Gastrocnemius medialis (tissue), 4 donors: Measurements from ENCODE around the gene NFX1.

Source experiments
- POLR2A ChIP-seq, 2 donors: fragments of 450-650 bp; IDR thresholded peaks; one replicate each; pipeline ENCODE4 v1.6.1; 2017; ENCODE audit warnings: antibody characterized with exemption in 2 of 2, mild to moderate bottlenecking in 2 of 2, moderate library complexity in 2 of 2
- TF ChIP-seq, protein P1 (sequence below), 5 experiments: fragments of 450-650 bp in 3 of 5; fragments of 200-600 bp in 2 of 5; sonication (generic) in 2 of 5; IDR thresholded peaks in 4 of 5; conservative IDR thresholded peaks in 1 of 5; 1 replicate in 4 of 5; 2 replicates in 1 of 5; pipeline ENCODE4 v1.5.1; 2016 to 2019; ENCODE audit warnings: antibody characterized with exemption in 5 of 5, mild to moderate bottlenecking in 3 of 5, moderate library complexity in 3 of 5

DNA sequence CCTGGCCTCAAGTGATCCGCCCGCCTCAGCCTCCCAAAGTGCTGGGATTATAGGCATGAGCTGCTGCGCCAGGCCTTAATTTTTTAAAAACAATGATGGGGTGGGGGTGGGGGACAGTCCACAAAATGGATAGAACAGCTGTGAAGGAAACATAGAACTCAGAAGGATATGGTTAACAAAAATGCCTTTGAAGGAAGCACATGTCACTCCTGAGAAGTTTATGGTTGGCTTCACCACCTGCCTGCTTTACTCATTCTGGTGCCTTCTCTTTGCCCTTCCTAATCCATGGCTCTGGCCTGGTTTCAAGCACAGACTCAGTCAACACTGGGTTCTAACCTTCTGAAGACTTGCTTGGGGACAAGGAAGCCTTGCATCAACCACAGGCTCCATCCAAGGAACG, 36.1 kb upstream of the NFX1 start:
- TF ChIP-seq, protein P1, sequence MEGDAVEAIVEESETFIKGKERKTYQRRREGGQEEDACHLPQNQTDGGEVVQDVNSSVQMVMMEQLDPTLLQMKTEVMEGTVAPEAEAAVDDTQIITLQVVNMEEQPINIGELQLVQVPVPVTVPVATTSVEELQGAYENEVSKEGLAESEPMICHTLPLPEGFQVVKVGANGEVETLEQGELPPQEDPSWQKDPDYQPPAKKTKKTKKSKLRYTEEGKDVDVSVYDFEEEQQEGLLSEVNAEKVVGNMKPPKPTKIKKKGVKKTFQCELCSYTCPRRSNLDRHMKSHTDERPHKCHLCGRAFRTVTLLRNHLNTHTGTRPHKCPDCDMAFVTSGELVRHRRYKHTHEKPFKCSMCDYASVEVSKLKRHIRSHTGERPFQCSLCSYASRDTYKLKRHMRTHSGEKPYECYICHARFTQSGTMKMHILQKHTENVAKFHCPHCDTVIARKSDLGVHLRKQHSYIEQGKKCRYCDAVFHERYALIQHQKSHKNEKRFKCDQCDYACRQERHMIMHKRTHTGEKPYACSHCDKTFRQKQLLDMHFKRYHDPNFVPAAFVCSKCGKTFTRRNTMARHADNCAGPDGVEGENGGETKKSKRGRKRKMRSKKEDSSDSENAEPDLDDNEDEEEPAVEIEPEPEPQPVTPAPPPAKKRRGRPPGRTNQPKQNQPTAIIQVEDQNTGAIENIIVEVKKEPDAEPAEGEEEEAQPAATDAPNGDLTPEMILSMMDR (IDR thresholded peaks at IDR 0.05 in 4 of 5, conservative IDR thresholded peaks at IDR 0.05 in 1 of 5): no peak
- no peak for TF ChIP-seq POLR2A (IDR thresholded peaks at IDR 0.05)
